K562 (cell line): ENCODE data around the gene DNAJC1. TPM values are rescaled to one million over a fixed set of nuclear protein-coding genes. Genes with fewer than 3 reads are reported as not detected.

ENCODE experiments used
- CXXC5 ChIP-seq: fragments of 250-450 bp; sonication (Bioruptor Pico); IDR thresholded peaks from 2 replicates; pipeline ENCODE4 v1.8.0; 2022; ENCODE audit warnings: inconsistent platforms, mild to moderate bottlenecking, moderate library complexity
- HNRNPUL1 ChIP-seq: fragments of 200-400 bp; formaldehyde crosslinking; IDR thresholded peaks from 2 replicates; pipeline ENCODE4 v1.6.1; 2017; ENCODE audit warnings: low read length
- HOMEZ ChIP-seq: fragments of 250-450 bp; sonication (Bioruptor Pico); IDR thresholded peaks from 2 replicates; pipeline ENCODE4 v1.4.0; 2020; ENCODE audit warnings: mild to moderate bottlenecking, moderate library complexity
- KDM1A ChIP-seq, 2 experiments: fragments of 450-650 bp; IDR thresholded peaks; 2 replicates each; pipeline ENCODE4 v1.6.1; 2016; ENCODE audit warnings: mild to moderate bottlenecking in 2 of 2
- MAFK ChIP-seq: IDR thresholded peaks from 2 replicates; pipeline ENCODE4 v1.6.1; 2011; ENCODE audit warnings: low read length, improper control_type of control experiment
- MECOM ChIP-seq: fragments of 250-450 bp; sonication (Bioruptor Pico); IDR thresholded peaks from 2 replicates; pipeline ENCODE4 v1.8.0; 2022; ENCODE audit warnings: inconsistent platforms
- NCOA1 ChIP-seq: fragments of 450-650 bp; IDR thresholded peaks from 2 replicates; pipeline ENCODE4 v1.6.1; 2016; ENCODE audit warnings: low read depth
- NCOA6 ChIP-seq: fragments of 450-650 bp; IDR thresholded peaks from 2 replicates; pipeline ENCODE4 v1.6.1; 2017; ENCODE audit warnings: mild to moderate bottlenecking
- NCOR1 ChIP-seq: fragments of 450-650 bp; IDR thresholded peaks from 2 replicates; pipeline ENCODE4 v1.6.1; 2016; ENCODE audit warnings: mild to moderate bottlenecking, moderate library complexity
- NFE2 ChIP-seq: IDR thresholded peaks from 2 replicates; pipeline ENCODE4 v1.6.1; 2014; ENCODE audit warnings: antibody characterized with exemption, low read depth
- NFIX ChIP-seq: fragments of 250-450 bp; sonication (Bioruptor Pico); IDR thresholded peaks from 2 replicates; pipeline ENCODE4 v1.4.0; 2020; ENCODE audit warnings: low read depth, mild to moderate bottlenecking, moderate library complexity
- NR2F6 ChIP-seq: fragments of 450-650 bp; formaldehyde crosslinking; IDR thresholded peaks from 2 replicates; pipeline ENCODE4 v1.4.0; 2020; ENCODE audit warnings: mild to moderate bottlenecking
- RBM34 ChIP-seq: fragments of 200-400 bp; formaldehyde crosslinking; IDR thresholded peaks from 2 replicates; pipeline ENCODE4 v1.6.1; 2018; ENCODE audit warnings: low read length, borderline replicate concordance; ENCODE audit not compliant: insufficient read depth
- RNF219 ChIP-seq: fragments of 250-450 bp; sonication (Bioruptor Pico); IDR thresholded peaks from 2 replicates; pipeline ENCODE4 v1.5.0; 2022; ENCODE audit warnings: mild to moderate bottlenecking
- SREBF1 ChIP-seq: fragments of 150-350 bp; IDR thresholded peaks from 2 replicates; pipeline ENCODE4 v1.6.1; 2014; ENCODE audit warnings: antibody characterized with exemption, low read depth, low read length, borderline replicate concordance
- SRSF7 ChIP-seq: fragments of 200-400 bp; formaldehyde crosslinking; optimal IDR thresholded peaks from 2 replicates; pipeline ENCODE3; 2017; ENCODE audit warnings: mild to moderate bottlenecking, low read depth, low read length
- THRB ChIP-seq: fragments of 450-650 bp; formaldehyde crosslinking; conservative IDR thresholded peaks from 2 replicates; pipeline ENCODE4 v1.4.0; 2022; ENCODE audit warnings: mild to moderate bottlenecking, missing genetic modification characterization
- TRIM24 ChIP-seq, 2 experiments: fragments of 450-650 bp; IDR thresholded peaks; 2 replicates each; pipeline ENCODE4 v1.6.1; 2016
- ZNF280A ChIP-seq: fragments of 450-650 bp; IDR thresholded peaks from 2 replicates; pipeline ENCODE4 v1.6.1; 2018; ENCODE audit warnings: mild to moderate bottlenecking, low read depth; ENCODE audit not compliant: partially characterized antibody
- ZNF518B ChIP-seq: fragments of 250-450 bp; sonication (Bioruptor Pico); IDR thresholded peaks from 2 replicates; pipeline ENCODE4 v1.5.0; 2021; ENCODE audit warnings: mild to moderate bottlenecking, moderate library complexity
- ZNF780A ChIP-seq: fragments of 250-450 bp; sonication (Bioruptor Pico); IDR thresholded peaks from 2 replicates; pipeline ENCODE4 v1.5.0; 2021; ENCODE audit warnings: mild to moderate bottlenecking
- polyA plus RNA-seq, 8 experiments: library from polyadenylated mRNA; depleted of rRNA in 4 of 8; stranded (reverse) in 5 of 8; unstranded in 3 of 8; fragments of >200 nt; fragmentation: Nextera tagmentation in 2 of 8; fragmentation: Illumina TruSeq in 1 of 8; extraction: Ambion mirVana in 2 of 8; extraction: Trizol in 1 of 8; gene quantifications; 2 replicates each; pipeline versions ENCODE4 v1.2.1 to v1.2.3, GENCODE V29; 2011 to 2014; ENCODE audit warnings: inconsistent platforms in 1 of 8, missing spikeins in 1 of 8
- total RNA-seq, 7 experiments: library from RNA; depleted of rRNA in 6 of 7; stranded (reverse); fragments of >200 nt in 6 of 7; fragmentation: Illumina TruSeq in 2 of 7; extraction: Trizol in 2 of 7; gene quantifications; 2 replicates each; pipeline versions ENCODE4 v1.2.1 to v1.2.3, GENCODE V29; 2011 to 2021; ENCODE audit warnings: low replicate concordance in 1 of 7

Gene DNAJC1
- total and polyA plus RNA-seq, 9 of the 15 experiments (the other 6 are each of a cell fraction or from before 2014, with no cell fraction given), result 5.4 to 77.6 (median 40.3) TPM

- TF ChIP-seq KDM1A (IDR thresholded peaks at IDR 0.05) (peak; percentile 71 to 88; a peak in 3 of 4 replicates), NR2F6 (no peak), SRSF7 (no peak), NFE2 (peak; percentile 43; the same call in 1 of the 2 replicates), CXXC5 (CRISPR knock-in tag) (no peak), RBM34 (no peak), NCOA1 (no peak), ZNF518B (CRISPR knock-in tag) (no peak), NFIX (CRISPR knock-in tag) (no peak), MAFK (no peak), ZNF280A (no peak), TRIM24 (IDR thresholded peaks at IDR 0.05) (peak; percentile 73 to 89), NCOA6 (no peak), NCOR1 (peak; percentile 83), THRB (CRISPR knock-in tag) (no peak), RNF219 (CRISPR knock-in tag) (no peak), HOMEZ (CRISPR knock-in tag) (no peak), ZNF780A (no peak), HNRNPUL1 (no peak), SREBF1 (no peak), MECOM (0 out of 2 replicates have a peak, but pooled peaks have one; percentile 69)
These were observed 41.7 kb downstream of the DNAJC1 start (continued) for GRCh38 chr10:21961847-21962246.
